ENCODE measurements around the gene TDRD10.
"Not testable (repeated sequence)": the region's sequence is repeated elsewhere in the genome, so short reads cannot be mapped to it uniquely, and the experiment has no call there.

The TDRD10 gene

GRCh38 chr1:154517661-154518060, 15.6 kb downstream of the TDRD10 start:
- DNase-seq: no peak

GRCh38 chr1:154519591-154519991, 17.6 kb downstream of the TDRD10 start:
- no peak for DNase-seq

GRCh38 chr1:154520333-154520732, 18.3 kb downstream of the TDRD10 start:
- DNase-seq: peak; percentile 44 to 70 (median 64)

GRCh38 chr1:154521695-154522094, 19.7 kb downstream of the TDRD10 start:
- DNase-seq: no peak

GRCh38 chr1:154524881-154525280, 22.9 kb downstream of the TDRD10 start:
- DNase-seq: peak in 2 of 4 experiments; percentile 15 to 33

GRCh38 chr1:154527192-154527591, 25.2 kb downstream of the TDRD10 start:
- no peak for DNase-seq

- DNase-seq: no peak
Observed at GRCh38 chr1:154529308-154529707, 27.3 kb downstream of the TDRD10 start.

GRCh38 chr1:154531950-154532349, 29.9 kb downstream of the TDRD10 start:
- DNase-seq: not testable (repeated sequence)

- DNase-seq: no peak
Observed at GRCh38 chr1:154533952-154534844, 32.2 kb downstream of the TDRD10 start.

- no peak for DNase-seq
Observed at GRCh38 chr1:154536570-154536969, 34.6 kb downstream of the TDRD10 start.

GRCh38 chr1:154539486-154540483, 37.8 kb downstream of the TDRD10 start:
- no peak for DNase-seq

GRCh38 chr1:154541231-154541630, 39.2 kb downstream of the TDRD10 start:
- no peak for DNase-seq

- peak; percentile 74 to 86 (median 84) for DNase-seq
Observed at GRCh38 chr1:154546264-154547063, 44.4 kb downstream of the TDRD10 start.

- DNase-seq: no peak
Observed at GRCh38 chr1:154547105-154547732, 45.2 kb downstream of the TDRD10 start.

- no peak for DNase-seq
Observed at GRCh38 chr1:154548028-154548427, 46.0 kb downstream of the TDRD10 start.

GRCh38 chr1:154549202-154549770, 47.3 kb downstream of the TDRD10 start:
- no peak for DNase-seq

GRCh38 chr1:154550070-154550469, 48.1 kb downstream of the TDRD10 start:
- DNase-seq: no peak

GRCh38 chr1:154550657-154551056, 48.6 kb downstream of the TDRD10 start:
- DNase-seq: no peak

GRCh38 chr1:154551474-154551873, 49.5 kb downstream of the TDRD10 start:
- no peak for DNase-seq

GRCh38 chr1:154552036-154552435, 50.0 kb downstream of the TDRD10 start:
- no peak for DNase-seq
